Fibroblast of mammary gland (primary cell): ENCODE results near the gene OR10Z1.

Experiments
- DNase-seq: peaks from one replicate; pipeline ENCODE4 v3.0.0-alpha.2; 2010; ENCODE audit warnings: low read depth
- H3K4me3 ChIP-seq: 2 replicates; pipeline ENCODE4 v1.5.1; 2011; ENCODE audit warnings: low read depth, mild to moderate bottlenecking, low read length, moderate library complexity; ENCODE audit not compliant: control insufficient read depth
- TF ChIP-seq, protein P1 (sequence below): conservative IDR thresholded peaks from 2 replicates; pipeline ENCODE4 v1.5.1; 2011; ENCODE audit warnings: low read depth, low read length, inconsistent platforms; ENCODE audit not compliant: control insufficient read depth, insufficient read depth

The OR10Z1 gene

DNA sequence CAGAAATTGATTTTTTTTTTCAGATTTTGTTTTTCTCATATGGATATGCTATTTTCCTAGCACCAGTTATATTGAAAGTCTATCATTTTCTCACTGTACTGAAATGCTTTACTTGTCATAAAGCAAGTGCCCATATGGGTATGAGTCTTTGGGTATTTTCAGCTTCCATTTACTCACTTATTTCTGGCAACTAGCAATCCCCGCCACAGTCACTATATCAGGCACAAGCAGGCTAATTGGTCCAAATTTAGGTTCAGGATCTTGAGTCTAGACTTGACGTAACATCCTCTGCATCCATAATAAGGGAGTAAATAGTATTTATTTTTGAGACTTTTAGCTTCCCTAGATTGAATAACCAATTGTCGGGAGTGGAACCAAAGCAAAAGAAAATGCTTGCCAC is 27.5 kb upstream of the OR10Z1 start:
- H3K4me3 ChIP-seq, result no peak overlapping the region
- TF ChIP-seq, protein P1, sequence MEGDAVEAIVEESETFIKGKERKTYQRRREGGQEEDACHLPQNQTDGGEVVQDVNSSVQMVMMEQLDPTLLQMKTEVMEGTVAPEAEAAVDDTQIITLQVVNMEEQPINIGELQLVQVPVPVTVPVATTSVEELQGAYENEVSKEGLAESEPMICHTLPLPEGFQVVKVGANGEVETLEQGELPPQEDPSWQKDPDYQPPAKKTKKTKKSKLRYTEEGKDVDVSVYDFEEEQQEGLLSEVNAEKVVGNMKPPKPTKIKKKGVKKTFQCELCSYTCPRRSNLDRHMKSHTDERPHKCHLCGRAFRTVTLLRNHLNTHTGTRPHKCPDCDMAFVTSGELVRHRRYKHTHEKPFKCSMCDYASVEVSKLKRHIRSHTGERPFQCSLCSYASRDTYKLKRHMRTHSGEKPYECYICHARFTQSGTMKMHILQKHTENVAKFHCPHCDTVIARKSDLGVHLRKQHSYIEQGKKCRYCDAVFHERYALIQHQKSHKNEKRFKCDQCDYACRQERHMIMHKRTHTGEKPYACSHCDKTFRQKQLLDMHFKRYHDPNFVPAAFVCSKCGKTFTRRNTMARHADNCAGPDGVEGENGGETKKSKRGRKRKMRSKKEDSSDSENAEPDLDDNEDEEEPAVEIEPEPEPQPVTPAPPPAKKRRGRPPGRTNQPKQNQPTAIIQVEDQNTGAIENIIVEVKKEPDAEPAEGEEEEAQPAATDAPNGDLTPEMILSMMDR, result no peak
- no peak for DNase-seq

DNA sequence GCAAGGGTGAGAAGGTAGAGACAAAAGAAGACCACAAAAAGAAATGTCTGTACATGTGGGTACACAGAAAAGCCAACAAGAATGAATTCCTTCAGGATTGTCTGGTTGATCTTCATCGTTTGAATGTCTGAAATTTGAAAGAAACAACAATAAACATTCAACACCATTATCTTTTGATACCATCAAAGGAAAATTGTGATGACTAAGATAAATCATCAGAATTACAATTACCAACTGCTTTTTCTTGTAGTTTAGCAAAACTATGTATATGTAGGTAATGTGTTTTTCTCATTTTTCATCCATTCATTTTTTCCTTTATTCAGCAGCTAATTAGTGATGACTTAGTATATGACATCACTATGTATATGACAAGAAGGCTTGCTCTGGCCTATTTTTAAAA is 25.3 kb upstream of the OR10Z1 start, which contains the start of gene OR10X1:
Gene OR10X1 (minus strand): TSS at position 167 of the 400 bp plus-strand sequence. CDS start 0 bp downstream, at position 167.
- H3K4me3 ChIP-seq, result no peak within 1 kb of the TSS
- TF ChIP-seq, protein P1, result no peak
- DNase-seq, result no peak

DNA sequence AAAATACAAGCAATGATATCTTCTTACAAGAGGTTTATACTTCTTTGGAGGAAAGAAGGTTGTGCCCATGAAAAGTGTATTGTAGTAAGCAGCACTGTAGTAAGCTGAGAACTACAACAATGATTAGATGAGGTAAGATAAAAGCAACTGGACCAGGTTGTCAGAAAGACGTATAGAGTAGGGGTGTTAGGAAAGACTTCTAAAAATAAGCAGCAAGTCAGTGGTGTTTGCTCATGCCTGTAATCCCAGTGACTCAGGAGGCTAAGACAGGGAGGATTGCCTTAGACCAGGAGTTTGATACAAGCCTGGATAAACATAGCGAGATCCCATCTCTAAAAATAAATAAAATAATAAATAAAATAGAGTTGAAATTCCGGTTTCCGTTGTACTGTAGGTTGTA is 21.1 kb upstream of the OR10Z1 start:
- TF ChIP-seq, protein P1, result no peak
- no peak for DNase-seq
- H3K4me3 ChIP-seq, result no peak overlapping the region

DNA sequence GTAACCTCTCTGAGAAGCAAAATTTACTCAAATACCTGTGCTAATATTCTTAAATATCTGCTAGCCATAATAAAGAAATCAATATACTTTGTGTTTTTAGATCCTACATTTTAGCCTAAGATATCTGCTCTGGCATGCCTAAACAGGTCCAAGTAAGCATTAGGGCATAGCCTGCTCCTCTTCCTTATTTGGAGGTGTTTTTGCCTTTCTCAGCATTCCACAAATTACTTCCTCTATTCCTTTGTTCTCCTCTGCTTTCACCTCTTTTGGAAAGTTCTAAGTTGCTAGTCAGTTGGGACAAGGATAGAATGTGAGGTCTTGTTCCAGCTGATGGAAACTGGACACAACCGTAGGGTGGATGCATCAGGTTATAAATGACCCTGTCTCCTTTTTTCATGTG is 18.1 kb upstream of the OR10Z1 start:
- no peak for DNase-seq
- TF ChIP-seq, protein P1, result no peak
- H3K4me3 ChIP-seq, result no peak overlapping the region

DNA sequence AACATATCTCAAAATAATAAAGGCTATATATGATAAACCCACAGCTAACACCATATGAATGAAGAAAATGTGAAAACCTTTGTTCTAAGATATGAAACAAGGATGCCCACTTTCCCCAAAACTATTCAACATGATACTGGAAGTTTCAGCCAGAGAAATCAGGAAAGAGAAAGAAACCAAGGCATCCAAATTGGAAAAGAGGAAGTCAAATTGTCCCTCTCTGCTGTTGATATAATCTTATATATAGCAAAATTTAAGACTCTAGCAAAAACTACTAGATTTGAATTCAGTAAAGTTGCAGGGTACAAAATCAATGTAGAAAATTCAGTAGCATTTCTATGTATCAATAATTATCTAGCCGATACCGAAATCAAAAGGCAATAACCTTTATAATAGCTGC is 4.3 kb upstream of the OR10Z1 start:
- TF ChIP-seq, protein P1, result no peak
- no peak overlapping the region for H3K4me3 ChIP-seq
- DNase-seq, result no peak

DNA sequence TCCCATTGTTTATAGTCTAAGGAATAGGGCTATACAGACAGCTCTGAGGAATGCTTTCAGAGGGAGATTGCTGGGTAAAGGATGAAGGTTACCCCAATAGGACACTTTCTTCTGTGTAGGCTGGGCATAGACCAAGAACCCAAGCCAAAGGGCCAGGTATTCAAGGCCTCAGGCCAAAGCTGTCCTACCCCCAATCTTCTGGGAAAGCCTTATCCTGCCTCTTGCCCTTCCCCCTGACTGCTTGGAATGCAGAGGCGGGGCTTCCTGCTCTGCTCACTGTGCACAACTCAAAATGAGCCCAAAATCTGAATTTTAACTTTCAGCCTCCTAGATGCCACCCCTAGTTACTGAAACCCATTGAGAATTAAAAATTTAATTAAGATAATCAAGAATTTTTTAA is 2.2 kb downstream of the OR10Z1 start:
- no peak for DNase-seq
- TF ChIP-seq, protein P1, result no peak
- no peak overlapping the region for H3K4me3 ChIP-seq

DNA sequence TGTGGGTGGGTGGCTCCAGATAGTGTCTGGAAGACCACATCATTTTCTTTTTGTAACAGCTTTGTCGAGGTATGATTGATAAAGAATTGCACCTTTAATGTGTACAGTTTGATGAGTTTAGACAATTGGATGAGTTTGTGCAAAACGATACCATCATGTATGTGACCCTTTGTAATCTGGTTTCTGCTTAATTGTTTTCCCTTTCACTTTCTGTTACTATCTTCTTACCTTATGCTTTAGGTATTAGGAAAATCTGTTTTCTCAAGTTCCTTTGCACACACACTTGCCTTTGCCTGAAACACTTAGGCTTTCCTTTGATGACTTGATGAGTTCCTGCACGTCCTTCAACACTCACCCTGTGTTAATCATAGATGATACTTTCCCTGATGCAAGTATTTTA is 6.8 kb downstream of the OR10Z1 start:
- H3K4me3 ChIP-seq, result no peak overlapping the region
- TF ChIP-seq, protein P1, result no peak
- DNase-seq, result no peak
